Ascending aorta (tissue), 2 donors: ENCODE results near the gene SLC23A2. TPM values are rescaled to one million over a fixed set of nuclear protein-coding genes. Genes with fewer than 3 reads are reported as not detected.

Experiments
- DNase-seq, 2 donors: peaks; one replicate each; pipeline ENCODE4 v3.0.0-alpha.2; 2019; ENCODE audit warnings: low spot score in 2 of 2
- H3K27ac ChIP-seq, 2 donors: fragments of 200-600 bp; sonication (generic); one replicate each; pipeline ENCODE4 v1.5.1; 2016 to 2017; ENCODE audit warnings: mild to moderate bottlenecking in 1 of 2
- H3K27me3 ChIP-seq: fragments of 200-600 bp; sonication (generic); one replicate; pipeline ENCODE4 v1.5.1; 2017
- H3K36me3 ChIP-seq, 2 donors: fragments of 200-600 bp; sonication (generic); one replicate each; pipeline ENCODE4 v1.5.1; 2016
- H3K4me1 ChIP-seq, 2 donors: fragments of 200-600 bp; sonication (generic); one replicate each; pipeline ENCODE4 v1.5.1; 2016 to 2017; ENCODE audit warnings: mild to moderate bottlenecking in 1 of 2
- H3K4me3 ChIP-seq, 2 donors: fragments of 200-600 bp; sonication (generic); one replicate each; pipeline ENCODE4 v1.5.1; 2016 to 2017; ENCODE audit warnings: mild to moderate bottlenecking in 1 of 2
- H3K9me3 ChIP-seq, 2 donors: fragments of 200-600 bp; sonication (generic); one replicate each; pipeline ENCODE4 v1.5.1; 2016
- intact Hi-C: fragments of 100-400 bp; cut with DNase I; formaldehyde crosslinking; loops from one replicate; pipeline ENCODE4 v1.15.1; 2023
- total RNA-seq: library from RNA; depleted of rRNA; stranded (reverse); fragments of >200 nt; gene quantifications from one replicate; pipeline ENCODE4 v1.1.0, GENCODE V29; 2016
- TF ChIP-seq, protein P1 (sequence below), 3 experiments: fragments of 200-600 bp in 2 of 3; fragments of 450-650 bp in 1 of 3; sonication (generic) in 2 of 3; IDR thresholded peaks; one replicate each; pipeline ENCODE4 v1.5.1; 2016 to 2019; ENCODE audit warnings: antibody characterized with exemption in 3 of 3, mild to moderate bottlenecking in 1 of 3, moderate library complexity in 1 of 3

SLC23A2 gene
- total RNA-seq, 1 donor from 2014 or later = 32.8 TPM

DNA sequence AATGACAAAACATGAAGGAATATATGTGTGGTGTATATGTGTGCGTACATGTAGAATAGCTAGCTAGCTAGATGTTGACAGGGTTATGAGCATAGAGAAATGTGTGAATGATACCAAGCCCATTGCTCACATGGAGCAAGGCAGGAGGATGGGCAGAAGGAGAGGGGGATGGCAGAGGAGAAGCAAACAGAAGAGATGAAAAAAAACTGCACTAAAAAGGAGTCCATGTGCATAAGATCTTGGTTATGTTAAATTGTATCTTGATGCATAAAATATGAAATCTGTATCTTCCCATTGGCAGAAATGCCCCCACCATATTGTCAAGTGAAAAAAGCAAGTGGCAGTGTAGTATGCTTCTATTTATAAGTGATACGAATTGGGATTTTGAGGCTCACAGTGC is 154.5 kb downstream of the SLC23A2 start:
- Histone ChIP-seq H3K36me3 (no peaks in the 10 kb centered on the region), H3K4me3 (no peak overlapping the region), H3K27me3 (no peaks in the 10 kb centered on the region), H3K9me3 (no peaks in the 10 kb centered on the region), H3K27ac (no peak overlapping the region), H3K4me1 (no peaks in the 10 kb centered on the region)
- TF ChIP-seq, protein P1, sequence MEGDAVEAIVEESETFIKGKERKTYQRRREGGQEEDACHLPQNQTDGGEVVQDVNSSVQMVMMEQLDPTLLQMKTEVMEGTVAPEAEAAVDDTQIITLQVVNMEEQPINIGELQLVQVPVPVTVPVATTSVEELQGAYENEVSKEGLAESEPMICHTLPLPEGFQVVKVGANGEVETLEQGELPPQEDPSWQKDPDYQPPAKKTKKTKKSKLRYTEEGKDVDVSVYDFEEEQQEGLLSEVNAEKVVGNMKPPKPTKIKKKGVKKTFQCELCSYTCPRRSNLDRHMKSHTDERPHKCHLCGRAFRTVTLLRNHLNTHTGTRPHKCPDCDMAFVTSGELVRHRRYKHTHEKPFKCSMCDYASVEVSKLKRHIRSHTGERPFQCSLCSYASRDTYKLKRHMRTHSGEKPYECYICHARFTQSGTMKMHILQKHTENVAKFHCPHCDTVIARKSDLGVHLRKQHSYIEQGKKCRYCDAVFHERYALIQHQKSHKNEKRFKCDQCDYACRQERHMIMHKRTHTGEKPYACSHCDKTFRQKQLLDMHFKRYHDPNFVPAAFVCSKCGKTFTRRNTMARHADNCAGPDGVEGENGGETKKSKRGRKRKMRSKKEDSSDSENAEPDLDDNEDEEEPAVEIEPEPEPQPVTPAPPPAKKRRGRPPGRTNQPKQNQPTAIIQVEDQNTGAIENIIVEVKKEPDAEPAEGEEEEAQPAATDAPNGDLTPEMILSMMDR (IDR thresholded peaks at IDR 0.05) = no peak
- intact Hi-C loops = no loop called here
- no peak for DNase-seq

DNA sequence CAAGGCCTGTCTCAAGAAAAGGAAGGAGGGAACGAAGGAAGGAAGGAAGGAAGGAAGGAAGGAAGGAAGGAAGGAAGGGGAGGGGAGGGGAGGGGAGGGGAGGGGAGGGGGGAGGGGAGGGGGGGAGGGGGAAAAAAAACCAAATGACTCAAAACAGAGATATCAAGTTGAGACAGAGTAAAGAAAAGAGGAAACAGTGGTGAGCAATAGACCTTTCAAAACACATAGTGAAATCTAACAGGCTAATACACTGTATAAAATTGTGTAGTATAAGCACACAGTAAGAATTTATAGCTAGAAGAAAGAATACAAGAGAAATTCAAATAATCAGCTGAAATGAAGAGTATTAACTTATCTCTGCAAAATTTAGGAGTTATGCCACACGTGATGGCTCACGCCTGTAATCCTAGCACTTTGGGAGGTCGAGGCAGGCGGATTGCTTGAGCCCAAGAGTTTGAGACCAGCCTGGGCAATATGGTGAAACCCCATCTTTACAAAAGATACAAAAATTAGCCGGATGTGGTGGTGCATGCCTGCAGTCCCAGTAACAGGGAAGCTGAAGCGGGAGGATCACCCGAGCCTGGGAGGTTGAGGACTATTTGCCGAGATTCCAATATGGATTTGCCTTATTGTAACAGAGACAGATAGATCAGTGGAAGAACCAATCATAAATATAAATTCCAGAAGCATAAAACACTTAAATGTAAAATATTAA is 156.4 kb downstream of the SLC23A2 start:
- Histone ChIP-seq H3K27me3 (no peaks in the 10 kb centered on the region), H3K9me3 (no peaks in the 10 kb centered on the region), H3K4me3 (no peak overlapping the region), H3K4me1 (no peaks in the 10 kb centered on the region), H3K27ac (no peak overlapping the region), H3K36me3 (no peaks in the 10 kb centered on the region)
- intact Hi-C loops = no loop called here
- DNase-seq = peak in 1 of 2 donors; percentile 16
- TF ChIP-seq, protein P1 (IDR thresholded peaks at IDR 0.05) = no peak

DNA sequence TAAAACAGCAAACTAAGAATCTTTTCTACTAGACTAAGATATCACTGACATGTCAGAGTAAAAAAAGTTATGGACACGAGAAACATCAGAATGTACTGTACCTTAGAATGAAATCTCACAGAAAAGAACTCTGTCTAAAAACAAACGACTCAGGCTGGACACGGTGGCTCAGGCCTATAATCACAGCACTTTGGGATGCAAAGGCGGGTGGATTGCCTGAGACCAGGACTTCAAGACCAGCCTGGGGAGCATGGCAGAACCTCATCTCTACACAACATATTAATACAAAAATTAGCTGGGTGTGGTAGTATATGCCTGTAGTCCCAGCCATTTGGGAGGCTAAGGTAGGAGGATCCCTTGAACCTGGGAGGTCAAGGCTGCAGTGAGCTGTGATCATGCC is 157.0 kb downstream of the SLC23A2 start:
- Histone ChIP-seq H3K27me3 (no peaks in the 10 kb centered on the region), H3K36me3 (no peaks in the 10 kb centered on the region), H3K4me3 (no peak overlapping the region), H3K4me1 (no peaks in the 10 kb centered on the region), H3K27ac (no peak overlapping the region), H3K9me3 (no peaks in the 10 kb centered on the region)
- TF ChIP-seq, protein P1 (IDR thresholded peaks at IDR 0.05) = no peak
- DNase-seq = peak in 1 of 2 donors; percentile 21
- intact Hi-C loops = no loop called here

DNA sequence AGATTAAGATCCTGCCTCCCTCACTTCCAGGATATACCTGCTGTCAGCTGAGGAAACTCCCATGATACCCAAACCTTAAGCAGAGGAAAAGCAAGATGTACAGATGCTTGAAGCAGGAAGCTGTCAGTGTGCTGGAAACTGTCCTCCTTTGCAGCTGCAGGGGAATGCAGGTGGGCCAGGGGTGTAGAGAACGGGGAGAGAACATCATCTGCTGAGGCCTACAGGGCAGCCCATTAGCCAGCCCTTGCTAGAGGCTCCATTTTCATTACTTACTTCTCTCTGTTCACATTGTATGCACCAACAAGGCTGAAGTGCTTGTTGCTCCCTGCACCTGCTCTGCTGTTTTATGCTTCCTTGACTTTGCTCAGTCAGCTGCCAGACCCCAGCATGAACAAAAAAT is 160.5 kb downstream of the SLC23A2 start:
- H3K9me3 ChIP-seq = no peaks in the 10 kb centered on the region
- intact Hi-C loops = no loop called here
- H3K27me3 ChIP-seq = no peaks in the 10 kb centered on the region
- H3K4me3 ChIP-seq = no peak overlapping the region
- no peak for DNase-seq
- H3K27ac ChIP-seq = no peak overlapping the region
- TF ChIP-seq, protein P1 (IDR thresholded peaks at IDR 0.05) = no peak
- H3K36me3 ChIP-seq = no peaks in the 10 kb centered on the region
- peaks cover 0 to 3% of the 10 kb centered on the region in 2 donors for H3K4me1 ChIP-seq

DNA sequence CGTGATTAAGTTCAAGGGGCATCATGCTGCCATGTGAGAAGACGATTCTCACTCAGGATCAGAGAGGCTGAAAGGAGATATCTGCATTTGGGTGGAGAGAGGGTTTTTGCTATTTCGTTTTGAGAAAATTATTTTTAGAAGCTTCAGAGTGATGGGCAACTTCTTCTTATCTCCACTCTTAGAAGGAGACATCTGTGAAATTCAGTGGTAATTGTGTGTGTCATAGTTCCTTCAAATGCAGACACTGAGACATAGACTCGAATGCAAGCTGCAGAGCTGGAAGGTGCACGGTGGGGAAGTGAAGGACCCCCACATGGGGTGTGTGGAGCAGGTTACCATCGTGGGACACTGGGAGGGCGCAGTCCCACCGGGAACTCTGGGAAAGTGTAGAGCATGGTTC is 162.8 kb downstream of the SLC23A2 start:
- Histone ChIP-seq H3K9me3 (no peaks in the 10 kb centered on the region), H3K36me3 (no peaks in the 10 kb centered on the region), H3K4me1 (peaks cover 0 to 11% of the 10 kb centered on the region in 2 donors), H3K27ac (no peak overlapping the region), H3K27me3 (no peaks in the 10 kb centered on the region), H3K4me3 (no peak overlapping the region)
- TF ChIP-seq, protein P1 (IDR thresholded peaks at IDR 0.05) = no peak
- intact Hi-C loops = no loop called here
- DNase-seq = no peak
